ENCODE results near the gene CALR. TPM values are rescaled to one million over a fixed set of nuclear protein-coding genes. Genes with fewer than 3 reads are reported as not detected.

The CALR gene
- 1,472 and 1,781 TPM in 2 replicates for total RNA-seq

GRCh38 chr19:12937927-12938778, at the start of gene CALR:
Gene CALR (plus strand): TSS chr19:12938609. CDS start chr19:12938680, 71 bp downstream.

DNA sequence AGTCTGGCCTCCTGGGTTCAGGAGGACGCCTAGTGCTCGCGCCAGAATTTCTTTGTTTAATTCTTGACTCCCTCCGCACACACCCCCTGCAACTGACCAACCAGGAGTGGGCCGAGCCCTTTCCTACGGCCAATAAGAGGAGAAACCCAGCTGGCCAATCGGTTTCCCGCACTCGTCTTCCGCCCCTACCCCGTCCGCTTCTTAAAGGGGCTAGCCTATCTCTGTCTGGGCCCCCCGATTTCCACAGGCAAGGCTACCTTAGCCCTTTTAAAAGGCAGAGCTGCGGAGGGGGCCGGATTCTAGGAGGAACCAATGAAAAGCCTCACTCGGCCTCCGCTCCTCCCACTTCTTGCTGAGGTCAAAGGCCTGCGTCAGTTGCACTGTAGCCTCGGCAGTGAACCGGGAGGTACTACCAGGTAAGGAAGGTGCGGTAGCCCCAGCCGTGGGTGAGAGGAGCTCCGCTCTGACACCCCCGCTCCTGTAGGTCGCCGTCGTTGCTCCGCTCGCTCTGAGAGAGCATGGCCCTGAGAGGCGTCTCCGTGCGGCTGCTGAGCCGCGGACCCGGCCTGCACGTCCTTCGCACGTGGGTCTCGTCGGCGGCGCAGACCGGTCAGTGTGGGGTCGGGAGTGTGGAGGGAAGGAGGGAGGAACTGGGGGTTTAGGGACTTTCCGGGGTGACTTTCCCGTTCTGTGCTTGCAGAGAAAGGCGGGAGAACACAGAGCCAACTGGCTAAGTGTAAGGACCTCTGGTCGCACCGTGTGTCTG, 47.4 kb upstream of the CALR start, which contains the start of gene GCDH:
Gene GCDH, plus strand, starts transcription at position 374 of the 766 bp plus-strand sequence. Its CDS starts 145 bp downstream, at position 519.

DNA sequence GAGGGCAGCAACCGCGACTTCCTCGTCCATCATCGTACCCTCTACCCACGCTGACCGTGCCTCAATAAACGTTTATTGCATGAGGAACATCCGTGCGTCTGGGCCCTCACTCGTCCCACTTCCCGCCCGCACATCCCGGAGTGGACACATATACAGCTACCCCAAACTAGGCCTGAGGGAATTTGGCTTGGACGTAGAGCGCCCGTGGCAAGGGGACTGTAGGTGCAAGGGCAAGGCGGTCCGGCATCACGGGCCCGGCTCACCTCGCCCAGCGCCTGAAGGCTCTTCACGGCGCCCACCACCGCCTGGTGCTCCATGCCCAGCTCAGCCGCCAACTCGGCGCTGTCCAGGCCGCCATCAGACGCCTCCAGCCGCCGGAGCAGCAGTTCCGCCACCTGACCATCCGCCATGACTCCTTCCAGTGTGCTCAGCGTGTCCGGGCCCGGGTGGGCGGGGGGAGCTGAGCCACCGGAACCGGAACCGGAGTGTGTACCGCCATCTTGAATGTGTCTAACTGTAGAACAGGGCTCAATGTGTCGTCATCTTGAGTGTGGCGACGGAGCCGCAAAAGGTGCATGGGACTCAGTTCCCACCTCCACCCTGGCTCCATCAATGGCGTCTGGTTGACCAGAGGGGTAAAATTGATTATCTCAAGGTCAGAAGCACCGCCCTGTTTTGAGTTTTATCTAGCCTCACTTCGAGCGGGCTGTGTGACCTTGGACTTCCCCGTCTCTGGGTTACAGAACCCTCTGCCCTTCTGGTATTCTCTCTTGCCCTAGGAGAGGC, 4.9 kb upstream of the CALR start, which contains the start of gene FARSA:
Gene FARSA, minus strand, starts transcription at position 425 of the 786 bp plus-strand sequence. Its CDS starts 15 bp downstream, at position 410.

DNA sequence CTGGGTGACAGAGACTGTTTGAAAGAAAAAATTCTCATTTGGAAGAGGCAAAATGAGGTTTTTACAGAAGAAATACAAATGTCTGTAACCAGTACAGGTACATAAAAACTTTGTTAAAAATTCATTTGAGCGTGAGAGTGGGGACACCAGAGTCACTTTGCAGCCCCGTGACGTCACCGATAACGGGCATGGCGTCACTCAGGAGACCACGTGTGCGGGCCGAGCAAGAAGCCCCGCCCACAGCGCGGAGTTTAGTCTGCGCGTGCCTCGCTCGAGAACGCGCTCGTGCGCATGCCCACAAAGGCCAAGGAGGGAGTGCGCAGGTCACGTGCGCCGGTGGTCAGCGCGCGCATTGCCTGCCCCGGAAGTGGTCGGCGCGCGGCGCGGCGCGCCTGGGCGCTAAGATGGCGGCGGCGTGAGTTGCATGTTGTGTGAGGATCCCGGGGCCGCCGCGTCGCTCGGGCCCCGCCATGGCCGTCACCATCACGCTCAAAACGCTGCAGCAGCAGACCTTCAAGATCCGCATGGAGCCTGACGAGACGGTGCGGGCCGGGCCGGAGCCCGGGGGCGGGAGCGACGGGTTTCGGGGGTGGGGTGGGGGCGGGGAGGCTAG, 7.2 kb downstream of the CALR start, which contains the start of gene RAD23A:
Gene RAD23A, plus strand, starts transcription at position 384 of the 613 bp plus-strand sequence. Its CDS starts 87 bp downstream, at position 471.

GRCh38 chr19:12956446-12957388, 18.3 kb downstream of the CALR start, which contains the start of gene GADD45GIP1:
Gene GADD45GIP1 (minus strand): TSS chr19:12957223. CDS start chr19:12957212, 11 bp downstream.

GRCh38 chr19:12969292-12969988, 31.0 kb downstream of the CALR start, which contains the start of gene DAND5:
Gene DAND5 (plus strand): TSS chr19:12969576. CDS start chr19:12969661, 85 bp downstream.

Other genes with a start within 250 kb of the CALR start
- 3.5 and 6.4 TPM in 2 replicates for gene FBXW9, start 242.0 kb upstream of the CALR start, total RNA-seq
- gene TNPO2, start 214.7 kb upstream of the CALR start, total RNA-seq: 18.7 and 20.4 TPM in 2 replicates
- 170 and 174 TPM in 2 replicates for gene TRIR, start 203.9 kb upstream of the CALR start, total RNA-seq
- 77.6 and 85.5 TPM in 2 replicates for gene GET3, start 201.1 kb upstream of the CALR start, total RNA-seq
- not detected in 2 replicates for gene BEST2, start 186.8 kb upstream of the CALR start, total RNA-seq
- gene HOOK2, start 163.1 kb upstream of the CALR start, total RNA-seq: 9.7 and 10.6 TPM in 2 replicates
- 149 and 187 TPM in 2 replicates for gene JUNB, start 147.1 kb upstream of the CALR start, total RNA-seq
- gene PRDX2, start 136.8 kb upstream of the CALR start, total RNA-seq: 170 and 189 TPM in 2 replicates
- gene THSD8, start 136.5 kb upstream of the CALR start, total RNA-seq: not detected in 2 replicates
- gene RNASEH2A, start 132.0 kb upstream of the CALR start, total RNA-seq: 8.3 and 10.6 TPM in 2 replicates
- gene RTBDN, start 104.0 kb upstream of the CALR start, total RNA-seq: not detected in 2 replicates
- gene MAST1, start 100.1 kb upstream of the CALR start, total RNA-seq: 0.76 and 1.2 TPM in 2 replicates
- 27.9 and 30.7 TPM in 2 replicates for gene DNASE2, start 57.2 kb upstream of the CALR start, total RNA-seq
- 0.09 TPM in 1 of 2 replicates, not detected in the other for gene KLF1, start 51.4 kb upstream of the CALR start, total RNA-seq
- 19.4 and 19.8 TPM in 2 replicates for gene GCDH, start 47.4 kb upstream of the CALR start, total RNA-seq
- 0.11 TPM in 1 of 2 replicates, not detected in the other for gene SYCE2, start 19.3 kb upstream of the CALR start, total RNA-seq
- gene FARSA, start 4.9 kb upstream of the CALR start, total RNA-seq: 28.2 and 41.6 TPM in 2 replicates
- 50.2 and 60.8 TPM in 2 replicates for gene RAD23A, start 7.3 kb downstream of the CALR start, total RNA-seq
- 14.5 and 23.3 TPM in 2 replicates for gene GADD45GIP1, start 18.6 kb downstream of the CALR start, total RNA-seq
- 0.22 and 0.34 TPM in 2 replicates for gene DAND5, start 31.0 kb downstream of the CALR start, total RNA-seq
- 10.7 and 21.7 TPM in 2 replicates for gene NFIX, start 56.9 kb downstream of the CALR start, total RNA-seq
- 19.3 and 38.4 TPM in 2 replicates for gene LYL1, start 164.2 kb downstream of the CALR start, total RNA-seq
- gene TRMT1, start 178.1 kb downstream of the CALR start, total RNA-seq: 17.8 and 25.3 TPM in 2 replicates
- gene NACC1, start 179.7 kb downstream of the CALR start, total RNA-seq: 25.9 and 27.6 TPM in 2 replicates
- 77.0 and 80.2 TPM in 2 replicates for gene STX10, start 211.8 kb downstream of the CALR start, total RNA-seq
- 28.6 and 36.0 TPM in 2 replicates for gene IER2, start 211.8 kb downstream of the CALR start, total RNA-seq